Right renal pelvis (tissue), 4 donors: ENCODE results near the gene FOXP4. TPM values are rescaled to one million over a fixed set of nuclear protein-coding genes. Genes with fewer than 3 reads are reported as not detected.
A peak's percentile ranks its signal among the peaks of the same experiment; 100 is the strongest.
"Not testable (repeated sequence)": the region's sequence is repeated elsewhere in the genome, so short reads cannot be mapped to it uniquely, and the experiment has no call there.

Source experiments
- DNase-seq, 4 donors: peaks; one replicate each; pipeline ENCODE4 v3.0.0-alpha.2; 2013; ENCODE audit warnings: low read depth in 4 of 4, low spot score in 3 of 4, missing footprints in 1 of 4
- polyA plus RNA-seq, 4 donors: library from polyadenylated mRNA; unstranded; fragments of 120-200 nt; gene quantifications; one replicate each; pipeline ENCODE4 v1.2.1, GENCODE V29; 2013; ENCODE audit not compliant: insufficient read length in 4 of 4

FOXP4 gene
- polyA plus RNA-seq, 4 donors: 31.5 to 43.5 (median 33.7) TPM

- DNase-seq: no peak
These were observed 50.6 kb downstream of the FOXP4 start for GRCh38 chr6:41596807-41597206.

- DNase-seq: no peak
These were observed 51.2 kb downstream of the FOXP4 start for GRCh38 chr6:41597246-41598000.

DNA sequence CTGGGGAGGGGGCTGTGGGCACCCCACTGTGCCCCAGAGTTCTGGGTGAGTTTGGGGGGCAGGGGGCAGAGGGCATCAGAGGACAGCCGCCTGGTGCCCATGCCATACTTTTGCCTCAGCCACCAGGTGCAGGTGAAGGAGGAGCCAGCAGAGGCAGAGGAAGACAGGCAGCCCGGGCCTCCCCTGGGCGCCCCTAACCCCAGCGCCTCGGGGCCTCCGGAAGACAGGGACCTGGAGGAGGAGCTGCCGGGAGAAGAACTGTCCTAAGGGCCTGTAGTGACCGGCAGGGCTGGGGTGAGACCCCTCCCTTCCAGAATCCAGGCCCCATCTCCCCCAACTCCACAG lies 52.5 kb downstream of the FOXP4 start:
- no peak for DNase-seq

GRCh38 chr6:41599015-41599851 lies 53.1 kb downstream of the FOXP4 start:
- DNase-seq: no peak

DNA sequence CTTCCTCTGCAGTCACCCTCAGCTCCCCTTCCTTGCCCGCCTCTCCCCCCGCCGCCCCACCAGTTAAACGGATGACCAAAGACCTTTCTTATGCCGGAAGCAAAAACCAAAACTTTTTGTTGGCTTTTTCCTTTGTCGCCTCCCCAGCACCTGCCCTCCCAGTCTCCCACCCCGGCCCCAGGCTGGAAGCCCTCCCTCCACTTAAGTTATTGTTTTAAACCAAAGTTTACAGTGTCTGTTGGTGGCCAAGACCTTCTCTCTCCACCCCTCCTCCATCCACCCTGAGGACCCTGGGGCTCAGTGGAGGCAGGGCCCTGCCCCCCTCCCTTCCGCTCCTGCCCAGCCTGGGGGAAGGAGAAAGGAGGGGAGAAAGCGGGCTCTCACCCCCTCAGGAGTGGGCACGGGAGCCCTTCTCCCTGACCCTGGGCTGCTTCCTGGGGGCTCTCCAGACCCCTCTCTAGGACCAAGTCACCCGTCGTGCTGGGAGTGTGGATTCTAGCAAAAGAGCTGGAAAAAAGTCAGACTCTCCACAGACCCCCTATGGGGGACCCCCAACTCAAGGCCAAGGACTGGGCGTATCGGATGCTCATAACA lies 53.8 kb downstream of the FOXP4 start:
- DNase-seq: no peak

DNA sequence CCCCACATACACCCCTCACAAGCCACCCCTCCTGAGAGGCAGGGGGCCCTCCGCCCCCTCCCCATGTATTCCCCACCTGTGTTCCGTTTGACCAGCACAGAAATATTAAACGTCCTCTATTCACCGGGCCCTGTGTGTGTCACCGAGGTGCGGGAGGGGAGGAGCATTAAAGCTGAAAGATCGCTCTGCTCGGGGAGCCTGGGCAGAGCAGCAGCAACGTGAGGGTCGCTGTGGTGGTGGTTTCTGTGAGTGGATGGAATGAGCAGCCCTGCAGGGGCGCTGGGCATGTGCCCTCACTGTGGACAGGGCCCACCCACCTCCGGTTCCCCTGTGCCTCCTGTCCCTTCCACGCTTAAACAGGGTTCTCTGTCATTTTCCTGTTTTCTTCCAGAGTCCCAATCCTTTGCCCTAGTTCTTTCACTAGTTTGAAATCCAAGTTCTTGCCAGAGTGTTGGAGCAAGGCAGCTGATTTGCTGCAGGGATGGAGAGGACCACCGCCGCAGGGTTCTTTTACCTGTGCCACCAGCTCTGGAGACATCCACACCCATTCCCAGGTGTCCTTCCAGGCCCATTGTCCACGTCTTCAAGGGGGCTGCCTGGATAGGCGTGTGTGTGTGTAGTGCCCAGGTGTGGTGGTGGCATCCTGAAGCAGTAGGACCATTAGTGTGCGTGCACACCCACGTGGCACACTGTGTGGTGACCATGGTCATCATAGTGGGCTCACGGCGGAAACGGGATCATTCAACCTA lies 54.5 kb downstream of the FOXP4 start:
- no peak for DNase-seq

- no peak for DNase-seq
These were observed 55.0 kb downstream of the FOXP4 start for GRCh38 chr6:41601248-41601549.

DNA sequence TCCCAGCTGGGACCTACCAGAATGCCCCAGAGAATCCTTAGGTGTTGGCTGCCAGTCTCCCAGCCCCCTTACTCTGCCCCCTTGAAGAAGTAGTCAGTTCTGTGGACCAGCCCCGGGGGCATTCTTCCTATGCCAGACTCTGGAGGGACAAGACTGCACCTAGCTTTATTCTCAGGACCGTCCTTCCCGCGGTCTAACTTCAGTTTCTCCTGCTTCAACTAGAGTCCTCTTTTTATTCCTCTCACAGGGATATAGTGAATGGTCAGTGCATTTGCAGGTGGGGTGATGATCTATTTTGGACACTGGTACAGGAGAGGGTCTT lies 56.2 kb downstream of the FOXP4 start:
- DNase-seq: no peak

- DNase-seq: peak; percentile 83 to 87 (median 84)
These were observed 56.9 kb downstream of the FOXP4 start for GRCh38 chr6:41602864-41603608.

GRCh38 chr6:41604006-41604405 lies 57.8 kb downstream of the FOXP4 start:
- DNase-seq: no peak

DNA sequence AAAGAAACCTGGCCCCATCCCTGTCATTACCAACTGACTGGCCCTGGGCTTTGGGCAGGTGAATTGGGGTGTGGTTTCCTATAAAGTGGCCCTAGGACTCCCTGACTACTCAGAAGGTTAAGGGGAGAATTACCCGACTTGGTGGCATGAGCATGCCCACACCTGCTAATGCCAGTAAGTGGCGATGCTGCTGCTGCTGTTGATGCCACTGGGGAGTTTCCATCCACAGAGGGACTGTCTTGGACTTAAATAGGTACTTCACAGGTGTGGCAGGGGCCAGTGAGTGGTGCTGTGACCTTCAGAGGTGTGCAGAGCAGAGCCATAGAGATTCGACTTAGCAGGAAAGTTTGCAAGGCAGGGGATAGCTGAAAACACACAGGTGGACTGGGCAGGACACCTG lies 59.5 kb downstream of the FOXP4 start:
- no peak for DNase-seq

DNA sequence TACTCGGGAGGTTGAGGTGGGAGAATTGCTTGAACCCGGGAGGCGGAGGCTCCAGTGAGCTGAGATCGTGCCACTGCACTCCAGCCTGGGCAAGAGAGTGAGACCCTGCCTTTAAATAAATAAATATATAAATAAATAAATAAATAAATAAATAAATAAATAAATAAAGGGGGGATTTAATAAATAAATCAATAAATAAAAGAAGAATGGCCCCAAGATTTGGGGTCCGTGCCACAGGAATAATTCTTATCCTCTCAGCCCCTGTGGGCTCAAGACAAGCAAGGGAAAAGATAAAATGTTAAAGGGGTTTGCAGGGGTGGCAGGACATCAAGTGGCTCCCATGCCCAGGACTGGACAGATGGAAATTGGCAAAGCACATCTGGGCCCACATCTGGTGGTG lies 60.9 kb downstream of the FOXP4 start:
- DNase-seq: no peak

DNA sequence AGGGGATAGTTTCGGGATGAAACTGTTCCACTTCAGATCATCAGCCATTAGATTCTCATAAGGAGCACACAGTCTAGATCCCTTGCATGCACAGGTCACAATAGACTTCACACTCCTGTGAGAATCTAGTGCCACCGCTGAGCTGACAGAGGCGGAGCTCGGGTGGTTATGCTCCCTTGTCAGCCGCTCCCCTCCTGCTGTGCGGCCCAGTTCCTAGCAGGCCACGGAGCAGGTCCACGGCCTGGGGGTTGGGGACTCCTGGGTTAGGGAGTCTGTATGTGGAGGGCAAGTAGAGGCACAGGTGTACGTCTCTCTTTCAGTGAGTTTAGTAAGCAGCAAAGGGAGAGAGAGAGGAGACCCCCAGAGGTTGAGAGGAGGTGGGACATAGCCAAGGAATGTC lies 61.6 kb downstream of the FOXP4 start:
- DNase-seq: no peak

- no peak for DNase-seq
These were observed 62.4 kb downstream of the FOXP4 start for GRCh38 chr6:41608443-41609151.

- no peak for DNase-seq
These were observed 68.5 kb downstream of the FOXP4 start for GRCh38 chr6:41614715-41615114.

- DNase-seq: no peak
These were observed 69.1 kb downstream of the FOXP4 start for GRCh38 chr6:41615311-41615710.

DNA sequence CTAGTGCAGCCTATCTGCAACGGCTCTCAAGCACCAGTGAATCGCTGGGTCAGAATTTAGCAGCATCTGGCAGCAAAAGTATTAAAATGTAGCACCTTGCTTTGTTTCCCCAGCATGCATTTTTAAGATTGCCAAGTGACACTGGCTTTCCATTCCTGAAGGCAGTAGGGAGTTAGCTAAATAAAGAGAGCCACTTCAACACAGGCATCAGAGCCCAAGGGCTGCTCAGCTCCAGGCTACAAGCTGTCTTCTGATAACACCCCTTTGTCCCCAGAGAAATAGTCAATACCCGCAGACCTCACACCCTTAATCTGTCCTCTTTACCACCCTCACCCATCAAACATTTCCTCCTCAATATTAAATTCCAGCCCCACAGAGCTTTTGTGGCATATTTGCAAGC lies 72.4 kb downstream of the FOXP4 start:
- DNase-seq: no peak

GRCh38 chr6:41619193-41619592 lies 73.0 kb downstream of the FOXP4 start:
- DNase-seq: not testable (repeated sequence)

- DNase-seq: no peak
These were observed 75.2 kb downstream of the FOXP4 start for GRCh38 chr6:41621367-41621766.

GRCh38 chr6:41621802-41622201 lies 75.6 kb downstream of the FOXP4 start:
- no peak for DNase-seq
